Activated B cell treated with CpG ODN at 0.5 μM for 24 hours (primary cell): ENCODE results near the gene SPACA1. TPM values are rescaled to one million over a fixed set of nuclear protein-coding genes. Genes with fewer than 3 reads are reported as not detected.

Experiments used
- ATAC-seq: fragments of 200-7000 bp; cut with Tn5 transposase; one replicate; pipeline ENCODE4 v1.10.0; 2021; ENCODE audit warnings: low read depth, mild to moderate bottlenecking, moderate library complexity
- CTCF ChIA-PET: fragments of 350-600 bp; sonication (Branson Sonifier 250); formaldehyde crosslinking; loops from one replicate; lab custom pipeline; 2021; ENCODE audit warnings: antibody characterized with exemption; lab: Charles Lee
- POLR2A ChIA-PET: fragments of 350-600 bp; sonication (Branson Sonifier 250); formaldehyde crosslinking; loops from one replicate; lab custom pipeline; 2021; ENCODE audit warnings: antibody characterized with exemption; lab: Charles Lee
- DNase-seq: peaks from one replicate; pipeline ENCODE4 v3.0.0; 2022
- H3K27ac Mint-ChIP-seq: one replicate; pipeline ENCODE4 v1.8.0; 2020; ENCODE audit warnings: mixed read lengths
- H3K27me3 Mint-ChIP-seq: one replicate; pipeline ENCODE4 v1.8.0; 2021; ENCODE audit warnings: mixed read lengths
- H3K36me3 Mint-ChIP-seq: one replicate; pipeline ENCODE4 v1.8.0; 2021; ENCODE audit warnings: low read depth, mixed read lengths
- H3K4me1 Mint-ChIP-seq: one replicate; pipeline ENCODE4 v1.8.0; 2021; ENCODE audit warnings: mixed read lengths
- H3K4me3 Mint-ChIP-seq: one replicate; pipeline ENCODE4 v1.8.0; 2020; ENCODE audit warnings: mild to moderate bottlenecking, mixed read lengths
- H3K9me3 Mint-ChIP-seq: one replicate; pipeline ENCODE4 v1.8.0; 2020; ENCODE audit warnings: mixed read lengths
- intact Hi-C: fragments of 100-400 bp; cut with micrococcal nuclease; formaldehyde crosslinking; loops from one replicate; pipeline ENCODE4 v1.15.1; 2024
- total RNA-seq: library from RNA; stranded (reverse); gene quantifications from 2 replicates; pipeline ENCODE4 v1.2.3, GENCODE V29; 2022
- TF ChIP-seq, protein P1 (sequence below): fragments of 200-600 bp; IDR thresholded peaks from one replicate; pipeline ENCODE4 v1.8.0; 2022; ENCODE audit warnings: antibody characterized with exemption, mild to moderate bottlenecking

The SPACA1 gene
- total RNA-seq, 1 donor from 2014 or later: not detected

GRCh38 chr6:88050140-88050818, 2.6 kb downstream of the SPACA1 start:
- H3K4me3 Mint-ChIP-seq: no peak overlapping the region
- DNase-seq (no peak), ATAC-seq (no peak)
- ChIA-PET POLR2A (interaction anchor here (0.7 kb wide), 1 partner anchor 57 kb away, joined by 4 read pairs; no protein-coding TSS in a partner anchor), CTCF (no interaction called here)
- peaks cover 10% of the 10 kb centered on the region for H3K27me3 Mint-ChIP-seq
- TF ChIP-seq, protein P1, sequence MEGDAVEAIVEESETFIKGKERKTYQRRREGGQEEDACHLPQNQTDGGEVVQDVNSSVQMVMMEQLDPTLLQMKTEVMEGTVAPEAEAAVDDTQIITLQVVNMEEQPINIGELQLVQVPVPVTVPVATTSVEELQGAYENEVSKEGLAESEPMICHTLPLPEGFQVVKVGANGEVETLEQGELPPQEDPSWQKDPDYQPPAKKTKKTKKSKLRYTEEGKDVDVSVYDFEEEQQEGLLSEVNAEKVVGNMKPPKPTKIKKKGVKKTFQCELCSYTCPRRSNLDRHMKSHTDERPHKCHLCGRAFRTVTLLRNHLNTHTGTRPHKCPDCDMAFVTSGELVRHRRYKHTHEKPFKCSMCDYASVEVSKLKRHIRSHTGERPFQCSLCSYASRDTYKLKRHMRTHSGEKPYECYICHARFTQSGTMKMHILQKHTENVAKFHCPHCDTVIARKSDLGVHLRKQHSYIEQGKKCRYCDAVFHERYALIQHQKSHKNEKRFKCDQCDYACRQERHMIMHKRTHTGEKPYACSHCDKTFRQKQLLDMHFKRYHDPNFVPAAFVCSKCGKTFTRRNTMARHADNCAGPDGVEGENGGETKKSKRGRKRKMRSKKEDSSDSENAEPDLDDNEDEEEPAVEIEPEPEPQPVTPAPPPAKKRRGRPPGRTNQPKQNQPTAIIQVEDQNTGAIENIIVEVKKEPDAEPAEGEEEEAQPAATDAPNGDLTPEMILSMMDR: no peak
- H3K4me1 Mint-ChIP-seq: no peaks in the 10 kb centered on the region
- intact Hi-C loops: no loop called here
- H3K9me3 Mint-ChIP-seq: no peaks in the 10 kb centered on the region
- H3K27ac Mint-ChIP-seq: no peak overlapping the region
- H3K36me3 Mint-ChIP-seq: no peaks in the 10 kb centered on the region

GRCh38 chr6:88059191-88059590, 11.6 kb downstream of the SPACA1 start:
- Mint-ChIP-seq H3K4me1 (no peaks in the 10 kb centered on the region), H3K27me3 (peaks cover 2% of the 10 kb centered on the region), H3K4me3 (no peak overlapping the region), H3K36me3 (no peaks in the 10 kb centered on the region), H3K27ac (no peak overlapping the region), H3K9me3 (no peaks in the 10 kb centered on the region)
- POLR2A ChIA-PET: no interaction called here
- TF ChIP-seq, protein P1: no peak
- ATAC-seq (no peak), DNase-seq (no peak)
- intact Hi-C loops: no loop called here
- CTCF ChIA-PET: no interaction called here

- ChIA-PET POLR2A (no interaction called here), CTCF (no interaction called here)
- Mint-ChIP-seq H3K36me3 (no peaks in the 10 kb centered on the region), H3K4me3 (no peak overlapping the region), H3K9me3 (no peaks in the 10 kb centered on the region), H3K27me3 (no peaks in the 10 kb centered on the region), H3K4me1 (no peaks in the 10 kb centered on the region), H3K27ac (no peak overlapping the region)
- no peak for ATAC-seq
- intact Hi-C loops: no loop called here
- TF ChIP-seq, protein P1: no peak
- no peak for DNase-seq
Observed at GRCh38 chr6:88062376-88062775, 14.7 kb downstream of the SPACA1 start.

- Mint-ChIP-seq H3K9me3 (peaks cover 4% of the 10 kb centered on the region), H3K27me3 (peaks cover 2% of the 10 kb centered on the region), H3K4me1 (no peaks in the 10 kb centered on the region), H3K36me3 (no peaks in the 10 kb centered on the region), H3K27ac (no peak overlapping the region), H3K4me3 (no peak overlapping the region)
- ChIA-PET POLR2A (no interaction called here), CTCF (no interaction called here)
- DNase-seq (no peak), ATAC-seq (no peak)
- intact Hi-C loops: no loop called here
- TF ChIP-seq, protein P1: no peak
Observed at GRCh38 chr6:88072462-88072861, 24.8 kb downstream of the SPACA1 start.

- TF ChIP-seq, protein P1: no peak
- no peaks in the 10 kb centered on the region for H3K4me1 Mint-ChIP-seq
- DNase-seq (no peak), ATAC-seq (no peak)
- H3K4me3 Mint-ChIP-seq: no peak overlapping the region
- H3K9me3 Mint-ChIP-seq: no peaks in the 10 kb centered on the region
- H3K36me3 Mint-ChIP-seq: no peaks in the 10 kb centered on the region
- ChIA-PET POLR2A (interaction anchor here (0.6 kb wide), 1 partner anchor 274 kb away, joined by 7 read pairs; no protein-coding TSS in a partner anchor), CTCF (no interaction called here)
- intact Hi-C loops: no loop called here
- no peaks in the 10 kb centered on the region for H3K27me3 Mint-ChIP-seq
- no peak overlapping the region for H3K27ac Mint-ChIP-seq
Observed at GRCh38 chr6:88074791-88075190, 27.1 kb downstream of the SPACA1 start.
